DMS79 treated with DMSO at 0.1 percent for 48 hours (cell line): ENCODE data around the gene ZNF346.

Experiments used
- DNase-seq: peaks from one replicate; lab custom pipeline; 2025; lab: John Stamatoyannopoulos, UW

ZNF346 gene

DNA sequence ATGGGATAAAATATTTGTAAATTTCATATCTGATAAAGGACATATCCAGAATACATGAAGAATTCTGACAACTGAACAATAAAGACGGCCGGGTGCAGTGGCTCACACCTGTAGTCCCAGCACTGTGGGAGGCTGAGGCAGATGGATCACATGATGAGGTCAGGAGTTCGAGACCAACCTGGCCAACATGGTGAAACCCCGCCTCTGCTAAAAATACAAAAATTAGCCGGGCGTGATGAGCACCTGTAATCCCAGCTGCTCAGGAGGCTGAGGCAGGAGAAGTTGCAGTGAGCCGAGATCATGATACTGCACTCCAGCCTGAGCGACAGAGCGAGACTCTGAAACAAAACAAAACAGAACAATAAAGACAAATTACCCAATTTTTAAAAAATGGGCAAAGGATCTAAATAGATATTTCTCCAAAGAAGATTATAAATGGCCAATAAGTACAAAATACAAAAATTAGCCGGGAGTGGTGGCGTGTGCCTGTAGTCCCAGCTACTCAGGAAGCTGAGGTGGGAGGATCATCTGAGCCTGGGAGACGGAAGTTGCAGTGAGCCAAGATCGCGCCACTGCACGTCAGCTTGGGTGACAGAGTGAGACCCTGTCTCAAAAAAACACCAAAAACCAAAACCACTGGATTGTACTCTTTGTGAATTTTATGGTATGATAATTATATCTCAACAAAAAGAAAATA lies 101.4 kb downstream of the ZNF346 start:
- DNase-seq: no peak

DNA sequence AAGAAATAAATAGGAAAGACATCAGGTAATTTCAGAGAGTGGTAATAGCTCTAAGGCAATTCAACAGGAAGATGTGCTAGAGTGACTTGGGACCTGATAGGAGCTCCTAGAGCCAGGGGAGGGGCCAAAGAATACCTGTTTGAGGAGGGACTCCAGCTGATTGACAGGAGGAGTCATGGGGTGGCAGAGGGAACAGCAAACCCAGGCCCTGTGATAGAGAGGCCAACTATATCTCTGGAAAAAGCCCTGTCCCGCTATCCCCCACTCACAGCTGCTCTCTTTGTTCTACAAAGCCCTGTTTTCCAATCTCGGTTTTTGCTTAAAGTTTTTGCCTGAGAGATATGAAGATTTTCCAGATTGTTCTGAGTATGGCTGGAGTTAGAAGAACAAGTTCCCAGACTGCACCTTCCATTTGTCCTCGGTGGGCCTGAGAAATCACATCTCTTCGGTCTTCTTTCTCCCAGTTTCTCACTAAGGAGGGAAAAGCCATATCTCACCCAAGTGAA lies 102.0 kb downstream of the ZNF346 start:
- DNase-seq: no peak

DNA sequence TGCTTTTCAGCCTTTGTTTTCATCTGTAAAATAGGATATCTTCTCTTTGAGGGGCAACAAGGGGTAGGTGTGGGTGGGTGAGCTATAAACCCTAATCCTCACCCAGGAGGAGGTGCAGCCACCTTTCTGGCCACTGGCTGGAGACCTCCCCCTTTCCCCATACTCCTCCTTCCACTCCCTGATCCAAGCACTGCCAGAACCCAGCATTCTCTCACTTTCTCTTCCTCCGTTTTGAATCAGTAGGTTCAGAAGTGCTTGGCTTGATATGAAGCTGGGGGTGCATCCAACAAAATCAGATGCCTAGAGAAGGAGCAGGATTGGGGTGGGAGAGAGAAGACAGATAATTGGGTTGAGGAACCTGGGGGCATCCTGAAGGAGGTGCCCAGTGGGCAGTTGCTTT lies 104.3 kb downstream of the ZNF346 start:
- DNase-seq: no peak

DNA sequence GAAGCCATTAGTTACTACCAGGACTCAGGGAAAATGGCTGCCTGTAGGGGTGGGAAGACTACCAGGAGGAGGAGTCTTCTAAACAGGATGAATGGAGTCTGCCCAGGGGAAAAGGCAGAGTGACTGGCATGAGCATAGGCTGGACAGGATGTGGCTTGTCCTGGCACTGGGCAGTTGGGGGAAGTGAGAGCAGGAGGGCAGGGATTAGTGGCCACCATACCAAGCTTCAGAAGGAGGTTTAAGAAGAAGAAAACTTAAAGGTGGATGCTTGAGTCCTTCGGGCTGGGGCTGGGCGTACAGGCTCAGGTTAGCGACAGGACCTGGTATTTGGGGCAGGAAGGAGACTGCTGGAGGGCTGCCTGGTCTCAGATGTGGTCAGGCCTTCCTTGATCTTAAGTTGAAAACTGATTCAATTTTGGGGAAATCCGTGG lies 106.1 kb downstream of the ZNF346 start:
- no peak for DNase-seq

DNA sequence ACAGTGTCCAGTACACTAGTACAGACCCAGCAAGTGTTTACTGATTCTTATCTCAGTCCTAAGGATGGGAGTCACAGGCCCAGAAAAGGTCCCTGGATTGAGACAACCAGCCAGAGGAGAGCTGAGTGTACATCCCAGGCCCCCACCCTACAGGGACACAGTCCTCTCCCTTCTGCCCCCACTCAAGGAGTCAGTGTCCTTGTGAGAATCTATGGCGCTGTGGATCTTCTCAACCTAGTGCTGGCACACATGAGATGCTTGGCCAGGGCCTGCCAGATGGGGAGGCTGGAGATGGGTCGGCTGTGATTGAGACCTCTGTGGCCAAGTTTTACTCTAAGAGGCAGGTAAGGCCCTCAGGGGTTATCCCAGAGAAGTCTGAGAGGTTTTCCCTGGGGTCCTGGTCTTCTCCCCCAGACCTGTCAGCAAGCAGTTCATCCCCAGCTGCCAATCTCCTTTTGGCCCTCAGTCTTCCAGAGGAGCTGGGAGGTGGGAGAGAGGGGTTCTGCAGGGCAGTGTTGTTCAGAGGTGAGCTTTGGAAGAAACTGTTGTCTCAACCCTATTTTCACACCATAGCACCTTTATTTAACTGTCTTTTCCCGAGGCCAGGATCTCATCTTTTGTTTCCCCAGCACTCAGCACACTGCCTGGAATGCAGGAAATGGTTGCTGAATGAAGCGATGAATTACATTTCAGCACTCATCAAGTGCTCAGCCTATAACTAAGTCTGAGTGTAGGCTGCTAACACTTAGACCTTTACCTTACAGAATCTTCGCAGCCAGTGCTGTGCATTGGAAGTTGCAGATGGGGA lies 107.9 kb downstream of the ZNF346 start:
- DNase-seq: no peak
